AG10803 (cell line): ENCODE results near the gene EMILIN2.

ENCODE experiments used
- DNase-seq: peaks from one replicate; pipeline ENCODE4 v3.0.0; 2010; ENCODE audit warnings: low read depth
- H3K4me3 ChIP-seq: 2 replicates; pipeline ENCODE4 v1.5.1; 2011; ENCODE audit warnings: mild to moderate bottlenecking, low read length, control low read depth
- TF ChIP-seq, protein P1 (sequence below): conservative IDR thresholded peaks from 2 replicates; pipeline ENCODE4 v1.5.1; 2011; ENCODE audit warnings: mild to moderate bottlenecking, low read length, control low read depth, inconsistent platforms

Gene EMILIN2

DNA sequence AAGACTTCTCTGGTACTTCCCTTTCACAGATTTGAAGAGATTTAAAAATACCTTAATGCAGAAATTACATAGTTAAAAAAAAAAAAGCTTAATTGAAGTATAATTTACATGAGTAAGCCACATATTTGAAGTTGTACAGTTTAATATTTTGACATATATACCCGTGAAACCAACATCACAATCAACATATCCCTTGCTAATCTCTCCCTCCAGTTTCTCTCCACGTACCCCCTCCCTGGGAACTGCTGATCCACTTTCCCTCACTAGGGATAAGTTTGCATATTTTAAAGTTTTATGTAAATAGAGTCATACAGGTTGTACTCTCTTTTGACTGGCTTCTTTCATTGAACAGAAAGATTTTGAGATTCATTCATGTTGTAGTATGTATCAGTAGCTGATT is 22.4 kb downstream of the EMILIN2 start:
- no peak for DNase-seq
- H3K4me3 ChIP-seq: no peak overlapping the region
- TF ChIP-seq, protein P1, sequence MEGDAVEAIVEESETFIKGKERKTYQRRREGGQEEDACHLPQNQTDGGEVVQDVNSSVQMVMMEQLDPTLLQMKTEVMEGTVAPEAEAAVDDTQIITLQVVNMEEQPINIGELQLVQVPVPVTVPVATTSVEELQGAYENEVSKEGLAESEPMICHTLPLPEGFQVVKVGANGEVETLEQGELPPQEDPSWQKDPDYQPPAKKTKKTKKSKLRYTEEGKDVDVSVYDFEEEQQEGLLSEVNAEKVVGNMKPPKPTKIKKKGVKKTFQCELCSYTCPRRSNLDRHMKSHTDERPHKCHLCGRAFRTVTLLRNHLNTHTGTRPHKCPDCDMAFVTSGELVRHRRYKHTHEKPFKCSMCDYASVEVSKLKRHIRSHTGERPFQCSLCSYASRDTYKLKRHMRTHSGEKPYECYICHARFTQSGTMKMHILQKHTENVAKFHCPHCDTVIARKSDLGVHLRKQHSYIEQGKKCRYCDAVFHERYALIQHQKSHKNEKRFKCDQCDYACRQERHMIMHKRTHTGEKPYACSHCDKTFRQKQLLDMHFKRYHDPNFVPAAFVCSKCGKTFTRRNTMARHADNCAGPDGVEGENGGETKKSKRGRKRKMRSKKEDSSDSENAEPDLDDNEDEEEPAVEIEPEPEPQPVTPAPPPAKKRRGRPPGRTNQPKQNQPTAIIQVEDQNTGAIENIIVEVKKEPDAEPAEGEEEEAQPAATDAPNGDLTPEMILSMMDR: no peak

DNA sequence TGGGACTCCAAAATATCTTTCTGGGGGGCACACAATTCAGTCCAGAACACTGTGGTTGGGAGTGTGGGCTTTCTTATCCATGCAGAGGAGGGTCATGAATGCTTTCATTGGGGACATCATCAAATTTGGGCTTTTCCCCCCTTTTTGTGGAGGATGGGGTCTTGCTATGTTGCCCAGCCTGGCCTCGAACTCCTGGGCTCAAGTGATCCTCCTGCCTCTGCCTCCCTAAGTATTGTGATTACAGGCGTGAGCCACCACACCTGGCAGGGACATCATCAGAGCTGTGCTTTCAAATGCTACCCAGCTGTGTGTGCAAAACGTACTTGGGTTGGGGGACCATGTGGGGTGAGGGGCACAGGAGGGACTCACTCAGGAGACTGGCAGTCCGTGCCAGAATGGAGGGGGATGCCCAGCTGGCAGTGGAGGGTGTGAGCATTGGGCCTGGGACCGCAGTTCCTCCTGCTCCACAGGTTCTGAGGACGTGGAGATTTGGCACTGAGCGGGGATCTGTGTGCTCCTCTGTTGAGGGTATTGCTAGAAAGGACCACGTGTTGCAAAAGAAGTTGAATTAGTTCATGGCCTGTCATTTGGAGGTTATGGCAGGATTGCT is 24.4 kb downstream of the EMILIN2 start:
- TF ChIP-seq, protein P1: no peak
- H3K4me3 ChIP-seq: no peak overlapping the region
- DNase-seq: no peak

DNA sequence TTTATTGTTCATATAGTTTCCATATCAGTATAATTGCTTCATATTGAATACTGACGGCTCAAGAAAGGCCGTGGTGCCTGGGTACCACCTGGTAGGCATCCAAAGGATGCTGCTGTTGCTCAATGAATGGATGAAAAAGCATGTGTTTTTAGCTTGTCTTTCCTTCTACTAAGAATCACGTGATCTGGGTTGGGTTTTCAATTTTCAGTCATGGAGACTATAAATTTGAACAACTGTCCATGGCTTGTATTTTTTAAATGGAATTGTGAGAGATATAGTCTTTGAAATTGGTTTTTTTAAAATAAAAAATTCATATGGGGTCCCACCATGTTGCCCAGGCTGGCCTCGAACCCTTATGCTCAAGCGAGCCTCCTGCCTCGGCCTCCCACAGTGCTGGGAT is 25.3 kb downstream of the EMILIN2 start:
- TF ChIP-seq, protein P1: no peak
- no peak overlapping the region for H3K4me3 ChIP-seq
- no peak for DNase-seq

DNA sequence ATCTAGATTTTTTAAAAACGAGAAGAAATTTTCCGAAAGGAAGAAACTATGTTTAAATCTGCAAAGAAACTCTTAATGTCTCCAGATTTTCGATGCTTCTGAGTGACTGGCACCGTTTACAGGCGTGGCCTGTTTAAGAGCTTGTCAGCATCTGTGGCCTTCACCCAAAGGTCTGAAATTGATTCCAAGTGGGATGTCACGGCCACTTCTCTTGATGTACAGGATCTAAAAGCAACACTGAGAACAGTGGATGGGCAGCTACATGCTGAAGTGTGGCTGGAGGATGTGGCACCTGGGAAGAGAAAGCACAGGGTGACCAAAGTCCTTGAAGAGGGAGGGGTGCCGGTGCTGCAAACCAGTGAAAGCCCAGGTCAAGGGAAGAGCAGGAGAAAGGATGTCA is 28.0 kb downstream of the EMILIN2 start:
- TF ChIP-seq, protein P1: no peak
- peak overlapping the region; percentile 2; the same call in 1 of the 2 replicates for H3K4me3 ChIP-seq
- no peak for DNase-seq

DNA sequence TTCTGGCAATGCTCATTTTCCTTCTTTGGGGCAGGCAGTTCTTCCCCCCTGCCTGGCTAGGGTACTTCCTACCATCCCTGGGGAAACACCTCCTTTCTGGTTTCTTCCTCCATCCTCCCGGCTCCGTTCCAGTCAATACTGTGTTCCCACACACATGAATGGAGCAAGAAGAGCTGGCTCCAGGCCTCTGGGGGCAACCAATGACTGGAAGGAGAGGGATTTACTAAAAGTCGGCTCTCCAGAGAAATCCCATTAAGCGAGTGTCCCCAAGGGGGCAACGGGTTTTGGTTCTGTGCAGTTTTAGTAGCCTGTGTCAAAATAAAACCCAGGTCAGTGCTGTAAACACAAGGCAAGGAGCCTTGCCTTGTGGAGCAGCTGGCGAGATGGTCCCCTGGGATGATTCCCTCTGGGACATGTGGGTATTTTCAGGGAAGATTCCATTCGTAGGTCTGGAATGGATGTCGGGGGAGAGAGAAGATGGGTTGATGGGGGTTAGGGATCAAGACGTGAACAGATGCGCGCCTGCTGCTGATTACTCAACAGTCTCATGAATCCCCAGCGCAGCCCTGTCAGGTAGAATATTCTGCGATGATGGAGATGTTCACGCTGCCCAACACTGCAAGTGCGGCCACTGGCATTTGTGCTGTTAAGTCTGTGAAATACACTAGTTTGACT is 32.0 kb downstream of the EMILIN2 start:
- no peak for DNase-seq
- TF ChIP-seq, protein P1: no peak
- H3K4me3 ChIP-seq: no peak overlapping the region

DNA sequence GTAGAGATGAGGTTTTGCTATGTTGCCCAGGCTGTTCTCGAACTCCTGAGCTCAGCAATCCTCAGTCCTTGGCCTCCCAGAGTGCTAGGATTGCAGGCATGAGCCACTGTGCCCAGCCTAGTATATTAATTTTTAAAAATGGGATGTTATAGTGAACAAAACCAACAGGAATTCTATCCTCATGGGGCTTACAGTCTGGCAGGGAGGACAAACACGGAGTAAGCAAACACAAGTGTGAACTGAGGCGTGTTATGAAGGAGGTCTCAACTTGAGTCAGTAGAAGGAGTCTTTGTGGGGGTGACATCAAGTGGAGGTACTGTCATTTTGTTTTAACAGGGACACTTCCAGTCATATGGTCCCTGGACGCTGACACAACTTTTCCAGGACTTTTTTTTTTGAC is 33.1 kb downstream of the EMILIN2 start:
- no peak overlapping the region for H3K4me3 ChIP-seq
- no peak for DNase-seq
- TF ChIP-seq, protein P1: no peak

DNA sequence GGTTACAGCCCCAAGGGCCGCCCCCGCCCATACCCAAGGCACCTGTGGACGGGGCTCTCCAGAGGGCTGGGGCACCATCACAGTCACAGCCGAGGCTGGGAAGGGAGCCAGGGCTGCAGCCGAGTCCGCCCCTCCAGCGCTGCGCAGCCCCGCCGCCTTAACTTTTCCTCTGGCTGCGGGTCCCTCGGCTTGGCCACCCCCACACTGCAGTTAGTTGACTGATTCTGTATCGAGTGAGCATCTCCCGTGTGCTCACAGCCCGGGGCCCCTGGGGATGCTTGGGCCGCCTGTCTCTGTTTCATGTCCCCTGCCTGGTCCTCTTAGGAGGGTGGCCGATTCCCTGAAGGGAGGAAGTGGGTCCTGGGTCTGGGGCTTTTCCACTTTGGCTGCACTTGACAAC is 33.7 kb downstream of the EMILIN2 start:
- no peak overlapping the region for H3K4me3 ChIP-seq
- TF ChIP-seq, protein P1: no peak
- DNase-seq: no peak
